SK-N-MC (cell line): Measurements from ENCODE around the gene SNX24.

Source experiments
- EZH2 ChIP-seq: fragments of 200-600 bp; sonication (generic); IDR thresholded peaks from one replicate; pipeline ENCODE4 v1.6.1; 2017; ENCODE audit warnings: antibody characterized with exemption
- FOXP2 ChIP-seq: optimal IDR thresholded peaks from 2 replicates; pipeline ENCODE3; 2011; ENCODE audit warnings: mild to moderate bottlenecking, moderate library complexity; ENCODE audit not compliant: insufficient read depth; ENCODE audit errors: extremely low read length, control extremely low read depth
- POLR2AphosphoS5 ChIP-seq: IDR thresholded peaks from 2 replicates; pipeline ENCODE4 v1.6.1; 2012; ENCODE audit warnings: mild to moderate bottlenecking, low read depth, low read length, borderline replicate concordance

DNA sequence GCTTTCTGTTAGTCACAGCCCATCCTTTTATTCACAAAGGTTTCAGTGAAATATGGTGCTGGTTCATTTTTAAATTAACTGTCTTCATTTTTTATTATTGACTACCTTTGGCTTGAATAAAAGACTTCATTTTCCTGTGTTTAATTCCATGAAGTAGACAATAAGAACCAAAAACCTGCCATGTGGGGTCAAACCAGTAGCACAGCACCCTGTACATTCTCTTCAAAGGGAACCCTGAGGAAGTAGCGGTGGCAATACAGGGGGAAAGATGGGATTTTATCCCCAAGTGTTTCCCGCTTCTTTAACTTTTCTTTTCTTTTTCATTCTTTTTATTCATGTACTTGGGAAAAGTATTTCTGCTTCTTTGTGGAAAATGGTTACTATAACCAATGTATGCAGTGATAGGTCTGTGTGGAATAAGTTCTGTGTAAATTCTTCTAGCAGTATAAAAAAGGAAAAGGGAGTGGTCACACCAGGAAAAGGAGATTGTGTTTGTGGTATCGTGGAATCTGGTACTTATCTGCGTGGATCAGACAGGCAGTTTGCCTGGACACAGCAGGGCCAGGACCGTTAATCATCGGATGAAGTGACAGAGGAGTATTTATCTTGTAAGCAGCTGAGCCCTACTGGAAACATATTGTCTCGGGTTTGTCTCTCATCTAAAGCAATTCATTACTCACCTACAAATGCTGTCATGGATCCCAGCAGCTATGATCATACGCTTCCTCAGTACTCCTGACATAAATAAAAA lies 96.9 kb downstream of the SNX24 start:
- TF ChIP-seq POLR2AphosphoS5 (no peak), EZH2 (no peak), FOXP2 (no peak)
